HL-60 (cell line): ENCODE results near the gene CDYL.

Experiments used
- GABPA ChIP-seq: IDR thresholded peaks from 2 replicates; pipeline ENCODE4 v1.6.1; 2012; ENCODE audit warnings: low read depth
- POLR2AphosphoS5 ChIP-seq: IDR thresholded peaks from 2 replicates; pipeline ENCODE4 v1.6.1; 2012; ENCODE audit warnings: low read depth
- SPI1 ChIP-seq: IDR thresholded peaks from 2 replicates; pipeline ENCODE4 v1.6.1; 2012; ENCODE audit warnings: low read depth, mild to moderate bottlenecking, borderline replicate concordance
- TF ChIP-seq, protein P1 (sequence below): IDR thresholded peaks from one replicate; pipeline ENCODE4 v1.5.1; 2011; ENCODE audit warnings: low read length, control low read depth, inconsistent platforms; ENCODE audit not compliant: insufficient read depth
- TF ChIP-seq, protein P2 (sequence below): IDR thresholded peaks from 2 replicates; pipeline ENCODE4 v1.6.1; 2012; ENCODE audit warnings: low read depth; ENCODE audit not compliant: insufficient replicate concordance

DNA sequence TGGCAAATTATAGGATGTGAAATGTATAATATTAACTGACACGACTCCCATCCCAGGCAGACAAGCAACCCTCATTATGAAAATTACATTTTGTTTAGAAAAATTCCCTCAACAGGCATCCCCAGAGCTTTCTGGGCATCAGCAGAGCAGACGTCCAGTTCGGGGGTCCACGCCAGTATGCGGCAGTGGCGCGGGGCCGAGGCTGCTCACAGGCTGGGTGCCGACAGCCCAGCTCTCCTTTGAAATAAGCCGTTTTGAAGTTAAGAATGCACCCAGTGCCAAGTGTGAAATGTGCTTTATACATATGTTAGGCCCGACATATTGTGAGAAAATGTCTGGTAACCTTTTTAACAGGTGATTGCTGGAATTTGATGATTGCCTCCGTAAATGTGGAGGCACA is 177.2 kb downstream of the CDYL start:
- TF ChIP-seq, protein P1, sequence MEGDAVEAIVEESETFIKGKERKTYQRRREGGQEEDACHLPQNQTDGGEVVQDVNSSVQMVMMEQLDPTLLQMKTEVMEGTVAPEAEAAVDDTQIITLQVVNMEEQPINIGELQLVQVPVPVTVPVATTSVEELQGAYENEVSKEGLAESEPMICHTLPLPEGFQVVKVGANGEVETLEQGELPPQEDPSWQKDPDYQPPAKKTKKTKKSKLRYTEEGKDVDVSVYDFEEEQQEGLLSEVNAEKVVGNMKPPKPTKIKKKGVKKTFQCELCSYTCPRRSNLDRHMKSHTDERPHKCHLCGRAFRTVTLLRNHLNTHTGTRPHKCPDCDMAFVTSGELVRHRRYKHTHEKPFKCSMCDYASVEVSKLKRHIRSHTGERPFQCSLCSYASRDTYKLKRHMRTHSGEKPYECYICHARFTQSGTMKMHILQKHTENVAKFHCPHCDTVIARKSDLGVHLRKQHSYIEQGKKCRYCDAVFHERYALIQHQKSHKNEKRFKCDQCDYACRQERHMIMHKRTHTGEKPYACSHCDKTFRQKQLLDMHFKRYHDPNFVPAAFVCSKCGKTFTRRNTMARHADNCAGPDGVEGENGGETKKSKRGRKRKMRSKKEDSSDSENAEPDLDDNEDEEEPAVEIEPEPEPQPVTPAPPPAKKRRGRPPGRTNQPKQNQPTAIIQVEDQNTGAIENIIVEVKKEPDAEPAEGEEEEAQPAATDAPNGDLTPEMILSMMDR: no peak
- TF ChIP-seq GABPA (no peak), POLR2AphosphoS5 (no peak), SPI1 (no peak)
- TF ChIP-seq, protein P2, sequence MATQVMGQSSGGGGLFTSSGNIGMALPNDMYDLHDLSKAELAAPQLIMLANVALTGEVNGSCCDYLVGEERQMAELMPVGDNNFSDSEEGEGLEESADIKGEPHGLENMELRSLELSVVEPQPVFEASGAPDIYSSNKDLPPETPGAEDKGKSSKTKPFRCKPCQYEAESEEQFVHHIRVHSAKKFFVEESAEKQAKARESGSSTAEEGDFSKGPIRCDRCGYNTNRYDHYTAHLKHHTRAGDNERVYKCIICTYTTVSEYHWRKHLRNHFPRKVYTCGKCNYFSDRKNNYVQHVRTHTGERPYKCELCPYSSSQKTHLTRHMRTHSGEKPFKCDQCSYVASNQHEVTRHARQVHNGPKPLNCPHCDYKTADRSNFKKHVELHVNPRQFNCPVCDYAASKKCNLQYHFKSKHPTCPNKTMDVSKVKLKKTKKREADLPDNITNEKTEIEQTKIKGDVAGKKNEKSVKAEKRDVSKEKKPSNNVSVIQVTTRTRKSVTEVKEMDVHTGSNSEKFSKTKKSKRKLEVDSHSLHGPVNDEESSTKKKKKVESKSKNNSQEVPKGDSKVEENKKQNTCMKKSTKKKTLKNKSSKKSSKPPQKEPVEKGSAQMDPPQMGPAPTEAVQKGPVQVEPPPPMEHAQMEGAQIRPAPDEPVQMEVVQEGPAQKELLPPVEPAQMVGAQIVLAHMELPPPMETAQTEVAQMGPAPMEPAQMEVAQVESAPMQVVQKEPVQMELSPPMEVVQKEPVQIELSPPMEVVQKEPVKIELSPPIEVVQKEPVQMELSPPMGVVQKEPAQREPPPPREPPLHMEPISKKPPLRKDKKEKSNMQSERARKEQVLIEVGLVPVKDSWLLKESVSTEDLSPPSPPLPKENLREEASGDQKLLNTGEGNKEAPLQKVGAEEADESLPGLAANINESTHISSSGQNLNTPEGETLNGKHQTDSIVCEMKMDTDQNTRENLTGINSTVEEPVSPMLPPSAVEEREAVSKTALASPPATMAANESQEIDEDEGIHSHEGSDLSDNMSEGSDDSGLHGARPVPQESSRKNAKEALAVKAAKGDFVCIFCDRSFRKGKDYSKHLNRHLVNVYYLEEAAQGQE: no peak
